GM18508 (cell line): ENCODE results near the gene IGFBPL1.

ENCODE experiments used
- ATAC-seq: cut with Tn5 transposase; IDR thresholded peaks from one replicate; pipeline ENCODE4 v1.9.1; 2021; ENCODE audit warnings: moderate number of reproducible peaks; ENCODE audit not compliant: insufficient read depth, unreplicated experiment

IGFBPL1 gene, protein sequence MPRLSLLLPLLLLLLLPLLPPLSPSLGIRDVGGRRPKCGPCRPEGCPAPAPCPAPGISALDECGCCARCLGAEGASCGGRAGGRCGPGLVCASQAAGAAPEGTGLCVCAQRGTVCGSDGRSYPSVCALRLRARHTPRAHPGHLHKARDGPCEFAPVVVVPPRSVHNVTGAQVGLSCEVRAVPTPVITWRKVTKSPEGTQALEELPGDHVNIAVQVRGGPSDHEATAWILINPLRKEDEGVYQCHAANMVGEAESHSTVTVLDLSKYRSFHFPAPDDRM

GRCh38 chr9:38423973-38424843 lies at the start of gene IGFBPL1:
Gene IGFBPL1 (minus strand): TSS chr9:38424454. CDS start chr9:38424424, 30 bp downstream.
- no peak for ATAC-seq

GRCh38 chr9:38472583-38473249 lies 48.5 kb upstream of the IGFBPL1 start:
- ATAC-seq, result peak; percentile 62

DNA sequence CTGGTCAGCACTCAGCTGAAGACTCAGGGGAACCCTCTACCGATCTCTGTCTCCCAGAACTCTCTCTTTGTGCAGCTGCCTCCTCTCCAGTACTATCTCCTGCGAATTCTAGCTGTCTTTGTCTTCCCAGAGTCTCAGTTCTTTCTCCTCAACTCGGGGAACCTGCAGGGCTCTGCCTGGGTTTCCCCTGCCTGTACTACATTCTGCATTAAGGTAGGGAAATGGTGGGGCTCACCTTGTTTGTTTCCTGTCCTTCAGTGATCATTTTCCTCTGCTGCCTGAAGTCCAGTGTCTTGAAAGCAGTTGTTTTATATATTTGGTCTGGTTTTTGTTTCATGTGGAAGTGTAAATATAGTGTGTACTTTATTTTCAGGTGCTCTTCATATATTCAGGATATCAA lies 43.1 kb upstream of the IGFBPL1 start:
- ATAC-seq, result no peak

GRCh38 chr9:38453835-38454234 lies 29.6 kb upstream of the IGFBPL1 start:
- ATAC-seq, result no peak

DNA sequence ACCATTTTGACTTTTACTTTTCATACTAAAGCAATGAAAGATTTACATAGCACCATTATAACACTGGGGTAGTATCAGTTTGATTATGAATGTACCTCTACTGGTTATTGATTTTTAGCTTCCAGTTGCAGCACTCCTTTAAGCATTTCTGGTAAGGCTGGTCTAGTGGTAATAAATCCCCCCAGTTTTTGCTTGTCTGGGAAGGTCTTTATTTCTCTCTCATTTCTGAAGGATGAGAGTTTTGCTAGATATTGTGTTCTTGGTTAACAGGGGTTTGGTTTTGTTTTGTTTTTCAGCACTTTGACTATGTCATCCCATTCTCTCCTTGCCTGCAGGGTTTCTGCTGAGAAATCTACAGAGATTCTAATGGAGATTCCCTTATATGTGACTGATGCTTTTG lies 26.9 kb upstream of the IGFBPL1 start:
- no peak for ATAC-seq

DNA sequence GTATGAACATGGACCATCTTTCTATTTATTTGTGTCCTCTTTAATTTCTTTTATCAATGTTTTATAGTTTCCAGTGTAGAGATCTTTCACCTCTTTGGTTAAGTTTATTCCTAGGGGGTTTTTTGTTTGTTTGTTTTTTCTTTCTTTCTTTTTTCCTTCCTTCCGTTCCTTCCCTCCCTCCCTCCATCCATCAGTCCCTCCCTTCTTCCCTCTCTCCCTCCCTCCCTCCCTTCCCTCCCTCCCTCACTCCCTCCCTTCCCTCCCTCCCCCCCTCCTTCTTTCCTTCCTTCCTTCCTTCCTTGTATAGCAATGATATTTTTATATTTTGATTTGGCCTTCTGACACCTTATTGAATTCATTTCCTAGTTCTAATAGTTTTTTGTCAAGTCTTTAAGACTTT lies 23.4 kb upstream of the IGFBPL1 start:
- ATAC-seq, result no peak

DNA sequence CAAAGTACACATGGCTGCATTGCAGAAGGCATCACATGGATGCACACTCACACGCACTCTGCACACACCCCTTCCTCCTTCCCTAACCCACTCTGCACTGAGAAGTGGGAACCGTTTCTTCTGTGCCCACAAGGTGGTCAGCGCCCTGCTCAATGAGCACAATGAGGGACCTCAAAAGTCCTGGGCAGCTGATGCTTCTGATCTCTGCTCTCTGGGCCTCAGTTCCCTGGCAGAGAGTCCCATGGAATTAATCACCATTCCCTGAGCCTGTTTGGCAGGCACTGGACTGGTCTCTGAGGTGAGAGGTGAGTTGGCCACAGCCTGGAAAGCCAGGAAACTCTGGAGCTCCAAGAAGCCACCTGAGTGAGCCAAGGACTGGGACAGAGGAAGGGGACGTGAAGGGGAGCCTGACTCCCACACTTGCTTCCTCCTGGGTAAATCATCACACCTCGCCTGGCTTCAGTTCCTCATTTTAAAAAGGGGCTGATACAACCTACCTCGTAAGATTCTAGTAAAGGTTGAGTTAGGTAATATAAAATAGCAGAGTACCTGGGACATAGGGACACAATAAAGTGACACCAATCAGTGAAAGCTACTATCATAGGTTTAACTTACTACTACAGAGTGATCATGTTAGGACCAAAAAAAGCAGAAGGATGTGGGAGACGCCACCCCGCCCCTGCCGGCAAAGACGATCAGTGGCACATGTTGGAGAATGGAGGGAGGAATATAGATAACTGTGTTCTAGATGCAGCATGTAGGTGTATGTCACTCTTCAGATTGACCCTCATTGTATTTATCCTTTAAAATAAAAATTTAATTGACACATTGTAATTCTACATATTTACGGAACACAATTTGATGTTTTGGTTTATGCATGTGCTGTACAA lies 21.1 kb upstream of the IGFBPL1 start:
- ATAC-seq, result peak; percentile 68

- ATAC-seq, result no peak
Observed at GRCh38 chr9:38443597-38443996, 19.3 kb upstream of the IGFBPL1 start.

DNA sequence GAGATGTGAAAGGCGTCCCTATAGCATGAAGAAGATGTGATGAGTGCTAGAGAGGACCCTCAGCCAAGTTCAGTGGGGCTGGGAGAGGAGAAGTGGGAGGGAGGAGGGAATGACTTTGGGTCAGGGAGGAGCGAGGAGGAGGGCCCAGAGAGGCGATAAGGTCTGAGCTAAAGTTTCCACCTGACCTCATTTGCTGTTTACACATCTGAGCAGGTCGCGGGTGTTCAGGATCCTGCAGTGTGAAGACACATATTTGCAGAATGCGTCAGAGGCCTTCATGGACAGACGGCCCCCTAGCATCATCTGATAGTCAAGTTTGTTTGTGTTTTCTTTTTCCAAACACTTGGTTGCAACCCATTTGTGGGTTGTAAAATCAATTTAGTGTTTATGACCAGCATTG lies 18.9 kb upstream of the IGFBPL1 start:
- ATAC-seq, result no peak

DNA sequence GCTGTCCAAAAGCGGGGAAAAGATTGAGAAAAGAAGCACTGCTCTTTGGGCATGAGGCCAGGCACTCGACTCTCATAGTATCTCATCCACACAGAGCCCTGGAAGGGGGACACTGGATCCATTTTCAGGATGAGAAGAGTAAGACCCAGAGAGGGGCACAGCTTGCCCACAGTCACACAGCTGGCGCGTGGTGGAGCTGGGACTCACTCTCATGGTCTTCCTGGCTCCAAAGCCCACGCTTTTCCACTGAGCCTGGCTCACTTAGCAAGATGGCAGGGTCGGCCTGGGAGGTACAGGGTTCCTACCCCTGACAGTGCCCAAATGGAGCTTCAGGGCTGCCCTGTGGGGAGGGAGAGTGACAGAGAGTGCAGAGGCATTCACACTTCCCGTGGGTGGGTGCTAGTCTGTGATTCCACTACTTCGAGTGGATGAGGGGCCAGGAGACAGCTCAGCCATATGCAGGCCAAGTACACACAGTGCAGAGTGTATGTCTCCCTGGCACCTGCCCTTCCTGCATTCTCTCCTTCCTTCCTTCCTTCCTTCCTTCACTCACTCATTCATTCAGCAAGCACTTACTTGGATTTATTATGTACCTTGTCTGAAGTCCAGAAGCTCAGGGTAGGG lies 18.3 kb upstream of the IGFBPL1 start:
- ATAC-seq, result no peak

GRCh38 chr9:38441347-38442085 lies 17.3 kb upstream of the IGFBPL1 start:
- no peak for ATAC-seq

GRCh38 chr9:38440516-38440915 lies 16.3 kb upstream of the IGFBPL1 start:
- no peak for ATAC-seq

DNA sequence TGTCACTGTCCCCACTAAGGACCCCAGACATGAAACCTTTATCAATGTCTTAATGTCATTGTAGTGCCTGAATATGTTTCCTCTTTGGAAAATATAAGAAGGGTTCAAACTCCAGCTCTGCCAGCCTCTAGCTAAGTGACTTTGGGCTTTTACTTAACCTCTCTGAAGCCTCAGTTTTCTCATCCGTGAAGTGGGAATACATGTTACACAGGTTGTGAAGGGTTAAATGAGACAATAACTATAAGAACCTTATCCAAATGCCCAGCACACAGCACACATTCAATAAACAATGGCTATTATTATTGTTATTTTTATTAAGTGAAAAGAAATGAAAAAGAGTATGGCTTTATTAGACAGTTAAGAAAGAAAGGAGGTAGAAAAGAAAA lies 15.7 kb upstream of the IGFBPL1 start:
- no peak for ATAC-seq

DNA sequence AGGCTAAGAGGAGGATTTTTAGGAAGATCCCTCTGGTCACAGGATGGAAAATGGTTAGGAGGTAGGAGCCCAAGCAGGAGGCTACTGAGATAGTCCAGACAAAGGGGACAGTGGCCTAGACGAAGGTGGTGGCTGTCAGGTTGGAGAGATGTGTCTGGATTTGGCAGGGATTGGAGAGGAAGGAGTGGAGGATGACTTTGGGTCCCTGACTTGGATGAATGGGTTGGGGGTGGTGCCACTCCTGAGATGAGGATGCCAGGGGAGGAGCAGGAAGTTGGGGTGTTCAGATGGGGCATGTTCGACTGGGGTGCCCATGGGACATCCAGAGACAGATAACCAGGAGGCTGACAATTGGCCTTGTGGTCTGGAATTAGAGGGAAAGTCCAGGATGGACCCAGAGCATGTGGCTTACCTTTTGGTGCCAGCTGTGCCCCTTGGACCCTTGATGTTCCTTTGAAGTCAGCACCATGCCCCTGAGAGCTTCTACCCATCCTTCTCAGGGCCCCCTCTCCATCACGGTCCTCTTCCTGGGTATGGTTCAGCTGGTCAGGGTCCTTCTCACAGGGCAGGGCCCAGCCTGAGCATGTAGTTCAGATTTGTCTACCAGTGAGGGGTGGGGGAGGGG lies 15.1 kb upstream of the IGFBPL1 start:
- ATAC-seq, result no peak

GRCh38 chr9:38437193-38437823 lies 13.1 kb upstream of the IGFBPL1 start:
- no peak for ATAC-seq

- no peak for ATAC-seq
Observed at GRCh38 chr9:38436708-38437107, 12.5 kb upstream of the IGFBPL1 start.

- no peak for ATAC-seq
Observed at GRCh38 chr9:38435521-38435920, 11.3 kb upstream of the IGFBPL1 start.

GRCh38 chr9:38434853-38435252 lies 10.6 kb upstream of the IGFBPL1 start:
- ATAC-seq, result no peak
